Right ventricle myocardium superior (tissue), 1 donor: Measurements from ENCODE around the gene SAMD8. TPM values are rescaled to one million over a fixed set of nuclear protein-coding genes. Genes with fewer than 3 reads are reported as not detected.

Experiments
- ATAC-seq: fragments of 200-7000 bp; cut with Tn5 transposase; one replicate; pipeline ENCODE4 v1.9.1; 2020; ENCODE audit warnings: mild to moderate bottlenecking; ENCODE audit not compliant: poor library complexity
- DNase-seq: peaks from one replicate; pipeline ENCODE4 v3.0.0-alpha.2; 2020
- intact Hi-C: fragments of 100-400 bp; cut with DNase I; formaldehyde crosslinking; loops from one replicate; pipeline ENCODE4 v1.11.2; 2022
- total RNA-seq: library from RNA; stranded (reverse); fragmentation: NEBNext Ultra II Directional; extraction: Animal tissue kit (Norgen Biotek cat#: 25700); gene quantifications from one replicate; pipeline ENCODE4 v1.2.1, GENCODE V29; 2021
- donor health status: DM: no; HTN: yes; CAD: no; lungs with severe emphysema.

SAMD8 gene
- total RNA-seq, 1 donor from 2014 or later, result 23.3 TPM

- intact Hi-C loops, result loop anchor here (5.0 kb wide), 1 partner anchor 118 kb away; the partner anchor contains the start of gene SAMD8
Measured at GRCh38 chr10:75229971-75230370, 118.5 kb downstream of the SAMD8 start.

GRCh38 chr10:75230600-75231038 is 119.2 kb downstream of the SAMD8 start:
- intact Hi-C loops, result loop anchor here (5.0 kb wide), 1 partner anchor 118 kb away; the partner anchor contains the start of gene SAMD8
- no peak for ATAC-seq
- DNase-seq, result peak; percentile 95

More at GRCh38 chr10:75229971-75230370, 118.5 kb downstream of the SAMD8 start:
- ATAC-seq (no peak), DNase-seq (no peak)

Other genes with a start within 250 kb of the SAMD8 start
- gene VDAC2, start 99.1 kb downstream of the SAMD8 start, total RNA-seq, result 486 TPM
- 34.0 TPM for gene COMTD1, start 124.3 kb downstream of the SAMD8 start, total RNA-seq